Upper lobe of right lung (tissue), 1 donor: ENCODE results near the gene KRTAP10-9. TPM values are rescaled to one million over a fixed set of nuclear protein-coding genes. Genes with fewer than 3 reads are reported as not detected.

ENCODE experiments used
- ATAC-seq: fragments of 200-7000 bp; cut with Tn5 transposase; one replicate; pipeline ENCODE4 v1.9.1; 2020; ENCODE audit warnings: mild to moderate bottlenecking, moderate library complexity
- DNase-seq: peaks from one replicate; pipeline ENCODE4 v3.0.0-alpha.2; 2020
- H3K27ac ChIP-seq: fragments of 200-600 bp; one replicate; pipeline ENCODE4 v1.8.0; 2022
- H3K27me3 ChIP-seq: fragments of 200-600 bp; one replicate; pipeline ENCODE4 v1.8.0; 2022; ENCODE audit warnings: mild to moderate bottlenecking
- H3K36me3 ChIP-seq: fragments of 200-600 bp; one replicate; pipeline ENCODE4 v1.8.0; 2022
- H3K4me1 ChIP-seq: fragments of 200-600 bp; one replicate; pipeline ENCODE4 v1.8.0; 2022
- H3K4me3 ChIP-seq: fragments of 200-600 bp; one replicate; pipeline ENCODE4 v1.8.0; 2022; ENCODE audit warnings: mild to moderate bottlenecking
- H3K9me3 ChIP-seq: fragments of 200-600 bp; one replicate; pipeline ENCODE4 v1.8.0; 2022
- CTCF ChIP-seq: fragments of 200-600 bp; IDR thresholded peaks from one replicate; pipeline ENCODE4 v1.8.0; 2022; ENCODE audit warnings: antibody characterized with exemption
- intact Hi-C: fragments of 100-400 bp; cut with DNase I; formaldehyde crosslinking; loops from one replicate; pipeline ENCODE4 v1.11.0; 2022
- total RNA-seq: library from RNA; stranded (reverse); fragmentation: NEBNext Ultra II Directional; extraction: Animal tissue kit (Norgen Biotek cat#: 25700); gene quantifications from one replicate; pipeline ENCODE4 v1.2.1, GENCODE V29; 2021
- donor health status: DM: no; HTN: yes; CAD: no; lungs with severe emphysema.

The KRTAP10-9 gene
- total RNA-seq, 1 donor from 2014 or later = not detected

- no peak for TF ChIP-seq CTCF
- Histone ChIP-seq H3K36me3 (no peaks in the 10 kb centered on the region), H3K27ac (no peak overlapping the region), H3K4me3 (no peak overlapping the region), H3K4me1 (no peaks in the 10 kb centered on the region), H3K27me3 (no peaks in the 10 kb centered on the region), H3K9me3 (no peaks in the 10 kb centered on the region)
- intact Hi-C loops = no loop called here
- ATAC-seq (no peak), DNase-seq (no peak)
These were observed 37.8 kb downstream of the KRTAP10-9 start for GRCh38 chr21:44664691-44665090.

- TF ChIP-seq CTCF = no peak
- Histone ChIP-seq H3K27ac (no peak within 1 kb of the TSS), H3K36me3 (no peaks in the 10 kb centered on the region), H3K4me3 (no peak within 1 kb of the TSS), H3K9me3 (no peaks in the 10 kb centered on the region), H3K4me1 (no peaks in the 10 kb centered on the region), H3K27me3 (no peaks in the 10 kb centered on the region)
- intact Hi-C loops = no loop called here
- ATAC-seq = no peak
- no peak for DNase-seq
These were observed 39.8 kb downstream of the KRTAP10-9 start, which contains the start of gene KRTAP12-2 for GRCh38 chr21:44666401-44667320. TSS of gene KRTAP12-2 (minus strand) at chr21:44666927. CDS start at chr21:44666886, 41 bp downstream.

- H3K27ac ChIP-seq = no peak overlapping the region
- H3K9me3 ChIP-seq = no peaks in the 10 kb centered on the region
- intact Hi-C loops = no loop called here
- H3K36me3 ChIP-seq = no peaks in the 10 kb centered on the region
- no peak for DNase-seq
- H3K4me1 ChIP-seq = no peaks in the 10 kb centered on the region
- TF ChIP-seq CTCF = no peak
- H3K27me3 ChIP-seq = no peaks in the 10 kb centered on the region
- ATAC-seq = no peak
- H3K4me3 ChIP-seq = no peak overlapping the region
These were observed 40.7 kb downstream of the KRTAP10-9 start for GRCh38 chr21:44667612-44668011.

- Histone ChIP-seq H3K4me1 (no peaks in the 10 kb centered on the region), H3K9me3 (no peaks in the 10 kb centered on the region), H3K36me3 (no peaks in the 10 kb centered on the region), H3K4me3 (no peak overlapping the region), H3K27me3 (no peaks in the 10 kb centered on the region), H3K27ac (no peak overlapping the region)
- ATAC-seq (no peak), DNase-seq (no peak)
- intact Hi-C loops = no loop called here
- TF ChIP-seq CTCF = no peak
These were observed 43.9 kb downstream of the KRTAP10-9 start for GRCh38 chr21:44670642-44671432.

GRCh38 chr21:44671911-44672310 lies 45.0 kb downstream of the KRTAP10-9 start:
- H3K36me3 ChIP-seq = no peaks in the 10 kb centered on the region
- intact Hi-C loops = no loop called here
- no peak overlapping the region for H3K4me3 ChIP-seq
- no peak for ATAC-seq
- no peaks in the 10 kb centered on the region for H3K27me3 ChIP-seq
- no peaks in the 10 kb centered on the region for H3K9me3 ChIP-seq
- no peak overlapping the region for H3K27ac ChIP-seq
- DNase-seq = no peak
- no peak for TF ChIP-seq CTCF
- no peaks in the 10 kb centered on the region for H3K4me1 ChIP-seq
